Esophagus mucosa (tissue), 1 donor: ENCODE data around the gene OR2A2. TPM values are rescaled to one million over a fixed set of nuclear protein-coding genes. Genes with fewer than 3 reads are reported as not detected.
"Not testable (repeated sequence)": the region's sequence is repeated elsewhere in the genome, so short reads cannot be mapped to it uniquely, and the experiment has no call there.

Experiments used
- ATAC-seq: fragments of 200-7000 bp; cut with Tn5 transposase; one replicate; pipeline ENCODE4 v1.9.1; 2020
- total RNA-seq: library from RNA; stranded (reverse); gene quantifications from one replicate; pipeline ENCODE4 v1.2.4, GENCODE V29; 2023
- donor health status: DM: yes; HTN: yes; CAD: no.

OR2A2 gene, protein sequence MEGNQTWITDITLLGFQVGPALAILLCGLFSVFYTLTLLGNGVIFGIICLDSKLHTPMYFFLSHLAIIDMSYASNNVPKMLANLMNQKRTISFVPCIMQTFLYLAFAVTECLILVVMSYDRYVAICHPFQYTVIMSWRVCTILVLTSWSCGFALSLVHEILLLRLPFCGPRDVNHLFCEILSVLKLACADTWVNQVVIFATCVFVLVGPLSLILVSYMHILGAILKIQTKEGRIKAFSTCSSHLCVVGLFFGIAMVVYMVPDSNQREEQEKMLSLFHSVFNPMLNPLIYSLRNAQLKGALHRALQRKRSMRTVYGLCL
- not detected for total RNA-seq

- ATAC-seq = no peak
Observed at GRCh38 chr7:144109283-144109682, at the start of gene OR2A2. TSS of gene OR2A2 (plus strand) at chr7:144109583. CDS start at chr7:144109583, 0 bp downstream.

DNA sequence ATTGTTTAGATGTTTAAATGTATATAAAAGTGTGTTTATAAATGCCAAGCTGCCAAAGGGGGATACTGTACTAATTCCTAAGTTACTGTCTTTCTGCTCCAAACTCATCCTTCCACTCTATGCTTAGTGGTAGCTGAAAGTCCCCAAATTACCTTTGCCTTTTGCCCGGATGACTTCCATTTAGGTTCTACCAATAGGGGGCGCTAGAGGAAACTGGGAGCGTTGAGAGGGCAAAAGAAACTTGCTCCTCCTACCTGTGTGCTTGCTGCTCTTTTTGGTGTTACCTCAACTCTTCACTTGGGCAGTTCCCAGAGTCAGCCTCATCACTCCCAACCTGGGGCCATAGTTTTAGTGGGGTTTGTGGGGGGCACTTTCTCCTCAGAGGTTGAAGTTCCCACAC lies 45.7 kb upstream of the OR2A2 start:
- ATAC-seq = no peak

DNA sequence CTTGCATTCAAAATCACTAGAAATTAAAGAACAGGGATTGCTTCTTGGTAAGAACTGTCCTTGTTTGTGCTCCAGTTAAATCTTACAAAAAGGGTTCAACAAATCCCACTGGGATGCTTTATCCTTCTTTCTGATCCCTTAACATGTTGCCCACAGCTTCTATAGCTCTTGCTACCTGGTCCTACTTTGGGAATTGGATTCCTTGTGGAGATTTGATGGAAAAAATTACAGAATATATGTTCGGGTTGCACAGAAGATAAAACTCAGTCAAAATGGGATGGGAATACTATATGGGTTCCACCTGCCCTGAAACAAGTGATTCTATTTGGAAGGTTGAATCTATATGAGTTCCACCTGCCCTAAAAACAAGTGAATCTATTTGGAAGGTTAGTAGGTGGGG lies 39.9 kb upstream of the OR2A2 start, which contains the start of gene OR2A25:
Gene OR2A25, plus strand, starts transcription at position 301 of the 400 bp plus-strand sequence. CDS start 4,409 bp downstream, outside the sequence.
- no peak for ATAC-seq

DNA sequence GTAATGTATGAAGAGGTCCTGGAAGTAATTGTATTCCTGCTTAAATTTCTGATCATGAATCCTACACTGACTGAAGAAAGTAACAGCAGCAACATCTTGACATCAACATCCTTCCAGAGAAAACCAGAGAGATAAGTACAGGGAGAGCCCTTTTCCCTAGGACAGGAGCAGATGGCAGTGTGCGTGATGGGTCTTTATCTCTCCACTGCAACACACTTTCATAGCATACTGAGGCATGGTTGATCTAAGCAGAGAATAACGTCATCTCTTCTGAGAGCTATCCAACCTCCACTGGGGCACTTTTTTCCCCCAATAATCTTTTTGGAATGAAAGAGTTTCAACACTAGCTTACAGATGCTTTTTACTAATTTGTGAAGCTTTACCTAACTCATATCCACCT lies 39.4 kb upstream of the OR2A2 start:
- ATAC-seq = no peak

DNA sequence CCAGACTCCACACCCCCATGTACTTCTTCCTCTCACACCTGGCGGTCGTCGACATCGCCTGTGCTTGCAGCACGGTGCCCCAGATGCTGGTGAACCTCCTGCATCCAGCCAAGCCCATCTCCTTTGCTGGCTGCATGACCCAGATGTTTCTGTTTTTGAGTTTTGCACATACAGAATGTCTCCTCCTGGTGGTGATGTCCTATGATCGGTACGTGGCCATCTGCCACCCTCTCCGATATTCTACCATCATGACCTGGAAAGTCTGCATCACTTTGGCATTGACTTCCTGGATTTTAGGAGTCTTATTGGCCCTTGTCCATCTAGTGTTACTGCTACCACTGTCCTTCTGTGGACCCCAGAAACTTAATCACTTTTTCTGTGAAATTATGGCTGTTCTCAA lies 35.0 kb upstream of the OR2A2 start:
- ATAC-seq = no peak

DNA sequence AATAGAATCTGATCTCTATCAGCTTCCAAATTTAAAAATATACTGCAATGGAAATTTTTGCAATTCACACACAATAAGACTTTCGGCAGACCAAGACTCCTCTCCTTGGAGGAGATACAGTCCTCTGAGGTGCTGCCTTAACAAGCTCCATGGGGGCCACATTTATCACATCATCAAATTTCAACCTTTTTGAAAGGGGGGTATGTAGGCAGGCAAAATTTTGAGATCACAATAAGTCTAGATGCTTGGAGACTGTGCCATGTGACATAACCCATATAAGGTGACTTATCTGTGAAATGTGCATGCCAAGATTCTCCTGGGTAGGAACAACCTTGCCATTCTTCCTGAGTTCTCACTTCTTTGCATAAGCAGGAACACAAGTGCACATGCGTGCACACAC lies 23.4 kb upstream of the OR2A2 start, which contains the start of gene OR2A12:
Gene OR2A12, plus strand, starts transcription at position 301 of the 400 bp plus-strand sequence. CDS start 8,830 bp downstream, outside the sequence.
- no peak for ATAC-seq

DNA sequence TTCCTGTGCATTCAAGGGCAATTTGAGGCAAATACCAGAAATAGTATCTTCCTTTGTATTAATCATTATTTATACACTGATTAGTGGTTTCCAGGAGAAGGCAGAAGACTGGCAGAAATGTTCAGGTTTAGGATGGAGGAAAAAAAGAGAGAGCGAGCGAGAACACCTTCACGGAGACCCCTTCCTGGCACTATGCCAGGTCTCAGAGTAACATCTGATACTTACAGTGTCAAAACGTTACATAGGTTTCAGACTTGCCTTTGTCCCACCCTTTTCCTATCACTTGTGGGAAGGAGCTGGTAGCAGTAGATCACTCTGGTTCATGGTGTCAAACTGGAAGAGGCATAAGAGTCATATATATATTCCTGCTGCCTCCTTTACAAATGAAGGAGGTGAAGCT lies 22.7 kb upstream of the OR2A2 start:
- ATAC-seq = no peak

GRCh38 chr7:144087230-144087629 lies 22.2 kb upstream of the OR2A2 start:
- ATAC-seq = no peak

- no peak for ATAC-seq
Observed at GRCh38 chr7:144090667-144091066, 18.7 kb upstream of the OR2A2 start.

DNA sequence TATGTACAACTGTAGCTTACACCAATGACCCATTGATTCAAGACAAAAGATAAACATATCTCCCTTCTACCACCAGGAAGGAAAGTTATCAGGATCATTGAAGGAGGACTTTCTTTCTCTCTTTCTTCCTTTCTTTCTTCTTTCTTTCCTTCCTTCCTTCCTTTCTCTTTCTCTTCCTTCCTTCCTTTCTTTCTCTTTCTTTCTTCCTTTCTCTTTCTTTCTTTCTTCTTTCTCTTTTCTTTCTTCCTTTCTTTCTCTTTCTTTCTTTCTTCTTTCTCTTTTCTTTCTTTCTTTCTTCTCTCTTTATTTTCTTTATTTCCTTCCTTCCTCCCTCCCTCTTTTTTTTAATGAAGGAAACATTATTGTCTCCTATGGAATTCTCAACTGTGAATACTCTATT lies 10.6 kb upstream of the OR2A2 start:
- ATAC-seq = no peak

DNA sequence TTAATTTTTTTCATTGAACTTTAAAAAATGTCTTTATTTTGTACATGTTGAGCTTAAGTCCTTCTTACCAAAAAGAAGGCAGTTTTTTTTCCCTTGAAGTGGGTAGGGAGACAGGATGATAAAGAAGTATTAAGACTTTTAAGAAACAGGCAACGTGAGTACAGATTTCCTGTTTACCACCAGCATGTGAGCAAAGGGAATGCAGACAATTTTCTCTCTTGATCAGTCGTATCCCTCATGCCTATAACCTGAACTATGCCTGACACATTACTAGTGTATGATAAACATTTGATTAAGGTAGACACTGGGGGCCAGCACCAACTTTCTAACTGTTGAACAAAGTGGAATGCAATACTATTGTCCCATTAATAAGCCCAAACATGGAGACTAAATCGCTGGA lies 8.8 kb upstream of the OR2A2 start:
- no peak for ATAC-seq

DNA sequence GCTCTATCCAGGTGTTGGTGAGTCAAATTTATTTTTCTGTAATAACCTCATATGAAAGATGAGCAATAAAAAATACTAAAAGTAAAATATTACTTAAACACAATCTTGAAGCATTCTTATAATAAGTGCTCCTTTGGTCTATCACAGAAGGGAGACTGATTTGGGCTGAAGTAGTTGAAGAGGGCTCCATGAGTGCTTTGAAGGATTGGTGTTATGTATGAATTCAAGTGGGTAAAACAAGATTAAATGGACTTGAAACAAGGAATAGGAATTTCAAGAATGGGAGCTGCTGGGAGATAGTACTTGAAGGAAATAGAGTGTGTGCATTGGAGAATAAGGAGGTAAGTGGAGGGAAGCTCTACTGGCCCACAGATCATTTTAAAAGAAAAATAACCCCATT lies 7.3 kb upstream of the OR2A2 start:
- no peak for ATAC-seq

- no peak for ATAC-seq
Observed at GRCh38 chr7:144105211-144105610, 4.2 kb upstream of the OR2A2 start.

GRCh38 chr7:144110272-144110671 lies 889 bp downstream of the OR2A2 start:
- ATAC-seq = no peak

GRCh38 chr7:144113651-144114050 lies 4.3 kb downstream of the OR2A2 start:
- no peak for ATAC-seq

GRCh38 chr7:144118341-144118740 lies 9.0 kb downstream of the OR2A2 start:
- no peak for ATAC-seq

DNA sequence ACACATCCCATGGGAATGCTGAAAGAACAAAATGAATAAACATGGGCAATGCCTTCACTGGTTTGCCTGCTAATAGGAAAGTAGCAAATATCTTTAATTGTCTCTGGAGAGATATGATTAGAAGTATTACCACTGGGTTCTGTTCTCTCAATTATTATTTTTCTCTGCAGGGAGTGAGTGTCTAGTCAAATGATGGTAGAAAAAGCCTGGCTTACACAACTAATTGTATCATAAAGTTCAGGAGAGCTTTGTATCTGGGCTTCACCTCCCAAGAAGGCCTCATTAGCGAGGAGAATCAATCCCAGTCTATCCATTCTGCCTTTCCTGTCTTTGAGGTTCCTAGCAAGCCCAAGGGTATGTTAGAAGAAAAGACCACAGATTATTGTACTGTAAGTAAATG lies 13.5 kb downstream of the OR2A2 start, which contains the start of gene OR2A14:
Gene OR2A14, plus strand, starts transcription at position 301 of the 400 bp plus-strand sequence. CDS start 5,937 bp downstream, outside the sequence.
- no peak for ATAC-seq

DNA sequence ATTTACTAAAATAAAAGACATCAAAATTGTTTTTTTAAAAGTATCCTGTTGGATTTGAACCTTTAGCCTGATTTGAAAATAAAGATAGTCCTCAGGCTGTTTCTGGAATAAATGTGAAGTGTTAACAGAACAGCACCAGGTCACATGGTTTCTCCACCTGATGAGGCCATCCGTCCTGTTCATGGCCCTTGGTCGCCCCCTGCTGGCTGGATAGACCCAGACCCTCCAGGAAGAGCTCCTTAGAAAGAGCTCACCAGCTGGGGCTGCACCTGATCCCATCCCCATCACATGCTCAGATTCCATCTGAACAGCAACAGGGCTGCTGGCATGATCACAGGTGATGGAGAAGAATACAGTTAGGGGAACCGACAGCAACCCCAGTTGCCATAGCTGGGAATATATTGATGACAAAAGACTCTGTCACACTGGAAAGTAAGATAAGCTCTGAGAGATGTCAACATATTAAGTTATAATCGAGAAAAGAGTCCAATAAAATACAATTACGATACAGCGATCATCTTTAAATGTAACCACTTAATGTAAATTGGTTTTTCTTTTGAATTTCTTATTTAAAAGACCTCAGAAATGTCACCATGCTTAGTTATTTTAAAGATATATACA lies 18.4 kb downstream of the OR2A2 start:
- ATAC-seq = peak; percentile 97

DNA sequence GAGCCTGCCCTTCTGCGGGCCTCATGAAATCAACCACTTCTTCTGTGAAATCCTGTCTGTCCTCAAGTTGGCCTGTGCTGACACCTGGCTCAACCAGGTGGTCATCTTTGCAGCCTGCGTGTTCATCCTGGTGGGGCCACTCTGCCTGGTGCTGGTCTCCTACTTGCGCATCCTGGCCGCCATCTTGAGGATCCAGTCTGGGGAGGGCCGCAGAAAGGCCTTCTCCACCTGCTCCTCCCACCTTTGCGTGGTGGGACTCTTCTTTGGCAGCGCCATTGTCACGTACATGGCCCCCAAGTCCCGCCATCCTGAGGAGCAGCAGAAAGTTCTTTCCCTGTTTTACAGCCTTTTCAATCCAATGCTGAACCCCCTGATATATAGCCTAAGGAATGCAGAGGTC lies 20.2 kb downstream of the OR2A2 start:
- not testable (repeated sequence) for ATAC-seq

DNA sequence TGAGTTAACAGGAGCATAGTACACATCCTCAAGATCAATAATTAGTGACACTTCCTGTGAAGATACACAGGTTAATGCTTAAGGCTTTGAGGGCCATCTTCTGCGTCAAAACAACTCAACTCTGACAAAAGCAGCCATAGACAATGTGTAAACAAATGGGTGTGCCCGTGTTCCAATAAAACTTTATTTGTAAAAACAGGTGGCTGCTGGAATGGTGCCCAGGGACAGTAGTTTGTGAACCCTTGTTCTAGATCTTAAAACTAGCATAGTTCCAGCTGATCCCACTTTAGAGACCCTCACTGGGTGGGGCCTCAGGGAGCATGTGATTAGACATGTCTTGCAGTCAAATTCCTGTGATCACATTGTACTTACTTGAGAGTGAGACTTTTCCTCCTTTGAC lies 21.3 kb downstream of the OR2A2 start:
- no peak for ATAC-seq

GRCh38 chr7:144132262-144132661 lies 22.9 kb downstream of the OR2A2 start:
- no peak for ATAC-seq

- ATAC-seq = no peak
Observed at GRCh38 chr7:144133307-144133706, 23.9 kb downstream of the OR2A2 start.

DNA sequence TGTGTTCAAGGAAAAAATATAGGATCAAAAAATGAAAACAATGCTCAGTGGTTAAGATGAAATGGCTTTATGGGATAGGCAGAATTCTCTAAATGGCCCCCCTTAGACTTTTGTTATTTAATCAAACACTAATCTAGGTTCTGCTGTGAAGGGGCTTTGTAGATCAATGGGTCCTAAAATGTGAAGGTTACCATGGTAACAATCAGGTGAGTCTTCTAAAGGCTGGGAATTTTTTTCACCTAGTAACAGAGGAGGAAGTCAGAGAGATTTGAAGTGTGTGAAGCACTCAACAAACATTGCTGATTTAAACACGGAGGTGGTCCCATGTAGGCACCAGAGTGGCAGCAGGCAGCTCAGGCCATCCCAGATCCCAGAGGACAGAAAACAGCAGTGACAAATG lies 24.7 kb downstream of the OR2A2 start:
- no peak for ATAC-seq

DNA sequence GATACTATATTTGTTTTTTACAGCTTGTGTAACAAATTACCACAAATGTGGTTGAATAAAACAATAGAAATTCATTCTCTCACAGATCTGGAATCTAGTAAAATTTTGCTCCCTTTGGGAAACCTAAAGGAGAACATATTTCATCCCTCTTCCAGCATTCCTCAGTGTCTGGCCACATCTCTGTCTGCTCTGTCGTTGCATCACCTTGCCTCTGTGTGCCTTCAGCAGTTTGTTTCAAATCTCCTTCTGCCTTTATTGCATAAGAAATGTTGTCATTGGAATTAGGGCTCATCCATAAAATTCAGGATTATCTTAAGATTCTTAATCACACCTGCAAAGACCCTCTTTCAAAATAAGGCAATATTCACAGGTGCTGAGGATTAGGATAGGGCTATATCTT lies 28.1 kb downstream of the OR2A2 start:
- ATAC-seq = no peak
